K562 (cell line): ENCODE data around the gene USP35. TPM values are rescaled to one million over a fixed set of nuclear protein-coding genes. Genes with fewer than 3 reads are reported as not detected.

Experiments used
- BRD4 ChIP-seq: fragments of 200-600 bp; sonication (generic); IDR thresholded peaks from 2 replicates; pipeline ENCODE4 v1.6.1; 2017; ENCODE audit warnings: inconsistent platforms
- EP400 ChIP-seq: fragments of 450-650 bp; IDR thresholded peaks from 2 replicates; pipeline ENCODE4 v1.6.1; 2017; ENCODE audit warnings: antibody characterized with exemption, mild to moderate bottlenecking, moderate library complexity
- FIP1L1 ChIP-seq: fragments of 200-400 bp; formaldehyde crosslinking; IDR thresholded peaks from 2 replicates; pipeline ENCODE4 v1.6.1; 2018; ENCODE audit warnings: mild to moderate bottlenecking, low read depth, low read length; ENCODE audit not compliant: poor library complexity, severe bottlenecking
- HNRNPH1 ChIP-seq: fragments of 200-400 bp; formaldehyde crosslinking; optimal IDR thresholded peaks from 2 replicates; pipeline ENCODE3; 2017; ENCODE audit warnings: low read depth, mild to moderate bottlenecking, low read length, moderate library complexity
- KLF1 ChIP-seq: fragments of 450-650 bp; IDR thresholded peaks from 2 replicates; pipeline ENCODE4 v1.6.1; 2016; ENCODE audit warnings: missing genetic modification characterization, missing compliant biosample characterization
- ZNF239 ChIP-seq: fragments of 250-450 bp; sonication (Bioruptor Pico); IDR thresholded peaks from 2 replicates; pipeline ENCODE4 v1.4.0; 2020; ENCODE audit warnings: mild to moderate bottlenecking
- ZNF76 ChIP-seq: fragments of 250-450 bp; sonication (Bioruptor Pico); IDR thresholded peaks from 2 replicates; pipeline ENCODE4 v1.4.0; 2020; ENCODE audit warnings: mild to moderate bottlenecking, moderate library complexity, borderline replicate concordance
- polyA plus RNA-seq, 8 experiments: library from polyadenylated mRNA; depleted of rRNA in 4 of 8; stranded (reverse) in 5 of 8; unstranded in 3 of 8; fragments of >200 nt; fragmentation: Nextera tagmentation in 2 of 8; fragmentation: Illumina TruSeq in 1 of 8; extraction: Ambion mirVana in 2 of 8; extraction: Trizol in 1 of 8; gene quantifications; 2 replicates each; pipeline versions ENCODE4 v1.2.1 to v1.2.3, GENCODE V29; 2011 to 2014; ENCODE audit warnings: inconsistent platforms in 1 of 8, missing spikeins in 1 of 8
- total RNA-seq, 7 experiments: library from RNA; depleted of rRNA in 6 of 7; stranded (reverse); fragments of >200 nt in 6 of 7; fragmentation: Illumina TruSeq in 2 of 7; extraction: Trizol in 2 of 7; gene quantifications; 2 replicates each; pipeline versions ENCODE4 v1.2.1 to v1.2.3, GENCODE V29; 2011 to 2021; ENCODE audit warnings: low replicate concordance in 1 of 7
- TF ChIP-seq, protein P1 (sequence below): fragments of 250-450 bp; sonication (Bioruptor Pico); IDR thresholded peaks from 2 replicates; pipeline ENCODE4 v1.4.0; 2020
- TF ChIP-seq, protein P2 (sequence below): sonication (generic); formaldehyde crosslinking; IDR thresholded peaks from 2 replicates; pipeline ENCODE4 v1.8.1; 2023; ENCODE audit warnings: mild to moderate bottlenecking, missing genetic modification reagents, moderate library complexity
- TF ChIP-seq, protein P3 (sequence below), 3 experiments: fragments of 200-800 bp in 1 of 3; sonication (Bioruptor generic) in 1 of 3; sonication (generic) in 1 of 3; formaldehyde crosslinking in 1 of 3; IDR thresholded peaks; 2 replicates each; pipeline versions ENCODE4 v1.6.1 to v1.8.0; 2016 to 2022; ENCODE audit warnings: mild to moderate bottlenecking in 2 of 3, missing compliant biosample characterization in 2 of 3, missing genetic modification characterization in 2 of 3, missing genetic modification reagents in 1 of 3
- TF ChIP-seq, protein P4 (sequence below): fragments of 250-450 bp; sonication (Bioruptor Pico); IDR thresholded peaks from 2 replicates; pipeline ENCODE4 v1.4.0; 2020; ENCODE audit warnings: mild to moderate bottlenecking, moderate library complexity
- TF ChIP-seq, protein P5 (sequence below): fragments of 450-650 bp; IDR thresholded peaks from 2 replicates; pipeline ENCODE4 v1.7.1; 2018; ENCODE audit warnings: mild to moderate bottlenecking, low read depth; ENCODE audit not compliant: partially characterized antibody
- TF ChIP-seq, protein P6 (sequence below): fragments of 450-650 bp; IDR thresholded peaks from 2 replicates; pipeline ENCODE4 v1.7.0; 2016; ENCODE audit warnings: borderline replicate concordance

The USP35 gene
- total and polyA plus RNA-seq, 9 of the 15 experiments (the other 6 are each of a cell fraction or from before 2014, with no cell fraction given): 0.01 to 4.8 (median 3.6) TPM

DNA sequence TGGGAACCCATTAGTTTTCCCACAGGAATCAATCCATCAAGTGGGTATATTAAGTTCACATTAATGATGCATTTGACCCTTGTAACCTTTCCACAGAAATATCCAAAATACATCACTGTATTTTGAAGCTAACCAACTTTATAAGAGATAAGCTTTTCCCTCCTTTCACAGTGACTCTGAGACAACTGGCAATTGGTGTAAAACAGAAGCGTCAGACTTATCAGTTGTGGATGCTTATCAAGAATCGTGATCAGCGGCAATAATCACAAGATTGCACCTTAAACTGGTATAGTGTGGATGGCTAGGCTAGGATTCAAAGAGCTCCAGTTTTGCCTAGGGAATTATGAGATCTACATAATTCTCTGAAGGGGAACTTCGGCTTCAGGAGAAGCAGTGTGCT lies 73.1 kb downstream of the USP35 start (continued):
- TF ChIP-seq, protein P1, sequence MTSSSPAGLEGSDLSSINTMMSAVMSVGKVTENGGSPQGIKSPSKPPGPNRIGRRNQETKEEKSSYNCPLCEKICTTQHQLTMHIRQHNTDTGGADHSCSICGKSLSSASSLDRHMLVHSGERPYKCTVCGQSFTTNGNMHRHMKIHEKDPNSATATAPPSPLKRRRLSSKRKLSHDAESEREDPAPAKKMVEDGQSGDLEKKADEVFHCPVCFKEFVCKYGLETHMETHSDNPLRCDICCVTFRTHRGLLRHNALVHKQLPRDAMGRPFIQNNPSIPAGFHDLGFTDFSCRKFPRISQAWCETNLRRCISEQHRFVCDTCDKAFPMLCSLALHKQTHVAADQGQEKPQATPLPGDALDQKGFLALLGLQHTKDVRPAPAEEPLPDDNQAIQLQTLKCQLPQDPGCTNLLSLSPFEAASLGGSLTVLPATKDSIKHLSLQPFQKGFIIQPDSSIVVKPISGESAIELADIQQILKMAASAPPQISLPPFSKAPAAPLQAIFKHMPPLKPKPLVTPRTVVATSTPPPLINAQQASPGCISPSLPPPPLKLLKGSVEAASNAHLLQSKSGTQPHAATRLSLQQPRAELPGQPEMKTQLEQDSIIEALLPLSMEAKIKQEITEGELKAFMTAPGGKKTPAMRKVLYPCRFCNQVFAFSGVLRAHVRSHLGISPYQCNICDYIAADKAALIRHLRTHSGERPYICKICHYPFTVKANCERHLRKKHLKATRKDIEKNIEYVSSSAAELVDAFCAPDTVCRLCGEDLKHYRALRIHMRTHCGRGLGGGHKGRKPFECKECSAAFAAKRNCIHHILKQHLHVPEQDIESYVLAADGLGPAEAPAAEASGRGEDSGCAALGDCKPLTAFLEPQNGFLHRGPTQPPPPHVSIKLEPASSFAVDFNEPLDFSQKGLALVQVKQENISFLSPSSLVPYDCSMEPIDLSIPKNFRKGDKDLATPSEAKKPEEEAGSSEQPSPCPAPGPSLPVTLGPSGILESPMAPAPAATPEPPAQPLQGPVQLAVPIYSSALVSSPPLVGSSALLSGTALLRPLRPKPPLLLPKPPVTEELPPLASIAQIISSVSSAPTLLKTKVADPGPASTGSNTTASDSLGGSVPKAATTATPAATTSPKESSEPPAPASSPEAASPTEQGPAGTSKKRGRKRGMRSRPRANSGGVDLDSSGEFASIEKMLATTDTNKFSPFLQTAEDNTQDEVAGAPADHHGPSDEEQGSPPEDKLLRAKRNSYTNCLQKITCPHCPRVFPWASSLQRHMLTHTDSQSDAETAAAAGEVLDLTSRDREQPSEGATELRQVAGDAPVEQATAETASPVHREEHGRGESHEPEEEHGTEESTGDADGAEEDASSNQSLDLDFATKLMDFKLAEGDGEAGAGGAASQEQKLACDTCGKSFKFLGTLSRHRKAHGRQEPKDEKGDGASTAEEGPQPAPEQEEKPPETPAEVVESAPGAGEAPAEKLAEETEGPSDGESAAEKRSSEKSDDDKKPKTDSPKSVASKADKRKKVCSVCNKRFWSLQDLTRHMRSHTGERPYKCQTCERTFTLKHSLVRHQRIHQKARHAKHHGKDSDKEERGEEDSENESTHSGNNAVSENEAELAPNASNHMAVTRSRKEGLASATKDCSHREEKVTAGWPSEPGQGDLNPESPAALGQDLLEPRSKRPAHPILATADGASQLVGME (CRISPR knock-in tag): no peak
- TF ChIP-seq, protein P2, sequence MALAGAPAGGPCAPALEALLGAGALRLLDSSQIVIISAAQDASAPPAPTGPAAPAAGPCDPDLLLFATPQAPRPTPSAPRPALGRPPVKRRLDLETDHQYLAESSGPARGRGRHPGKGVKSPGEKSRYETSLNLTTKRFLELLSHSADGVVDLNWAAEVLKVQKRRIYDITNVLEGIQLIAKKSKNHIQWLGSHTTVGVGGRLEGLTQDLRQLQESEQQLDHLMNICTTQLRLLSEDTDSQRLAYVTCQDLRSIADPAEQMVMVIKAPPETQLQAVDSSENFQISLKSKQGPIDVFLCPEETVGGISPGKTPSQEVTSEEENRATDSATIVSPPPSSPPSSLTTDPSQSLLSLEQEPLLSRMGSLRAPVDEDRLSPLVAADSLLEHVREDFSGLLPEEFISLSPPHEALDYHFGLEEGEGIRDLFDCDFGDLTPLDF: no peak
- TF ChIP-seq HNRNPH1 (no peak), ZNF76 (no peak), KLF1 (tag) (no peak), ZNF239 (no peak), FIP1L1 (no peak), BRD4 (no peak), EP400 (no peak)
- TF ChIP-seq, protein P3, sequence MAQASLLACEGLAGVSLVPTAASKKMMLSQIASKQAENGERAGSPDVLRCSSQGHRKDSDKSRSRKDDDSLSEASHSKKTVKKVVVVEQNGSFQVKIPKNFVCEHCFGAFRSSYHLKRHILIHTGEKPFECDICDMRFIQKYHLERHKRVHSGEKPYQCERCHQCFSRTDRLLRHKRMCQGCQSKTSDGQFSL (CRISPR knock-in tag; IDR thresholded peaks at IDR 0.05): no peak
- TF ChIP-seq, protein P3 (tag; IDR thresholded peaks at IDR 0.05): no peak
- TF ChIP-seq, protein P4, sequence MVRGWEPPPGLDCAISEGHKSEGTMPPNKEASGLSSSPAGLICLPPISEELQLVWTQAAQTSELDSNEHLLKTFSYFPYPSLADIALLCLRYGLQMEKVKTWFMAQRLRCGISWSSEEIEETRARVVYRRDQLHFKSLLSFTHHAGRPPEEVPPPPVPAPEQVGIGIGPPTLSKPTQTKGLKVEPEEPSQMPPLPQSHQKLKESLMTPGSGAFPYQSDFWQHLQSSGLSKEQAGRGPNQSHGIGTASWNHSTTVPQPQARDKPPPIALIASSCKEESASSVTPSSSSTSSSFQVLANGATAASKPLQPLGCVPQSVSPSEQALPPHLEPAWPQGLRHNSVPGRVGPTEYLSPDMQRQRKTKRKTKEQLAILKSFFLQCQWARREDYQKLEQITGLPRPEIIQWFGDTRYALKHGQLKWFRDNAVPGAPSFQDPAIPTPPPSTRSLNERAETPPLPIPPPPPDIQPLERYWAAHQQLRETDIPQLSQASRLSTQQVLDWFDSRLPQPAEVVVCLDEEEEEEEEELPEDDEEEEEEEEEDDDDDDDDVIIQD (CRISPR knock-in tag): no peak
- TF ChIP-seq, protein P5, sequence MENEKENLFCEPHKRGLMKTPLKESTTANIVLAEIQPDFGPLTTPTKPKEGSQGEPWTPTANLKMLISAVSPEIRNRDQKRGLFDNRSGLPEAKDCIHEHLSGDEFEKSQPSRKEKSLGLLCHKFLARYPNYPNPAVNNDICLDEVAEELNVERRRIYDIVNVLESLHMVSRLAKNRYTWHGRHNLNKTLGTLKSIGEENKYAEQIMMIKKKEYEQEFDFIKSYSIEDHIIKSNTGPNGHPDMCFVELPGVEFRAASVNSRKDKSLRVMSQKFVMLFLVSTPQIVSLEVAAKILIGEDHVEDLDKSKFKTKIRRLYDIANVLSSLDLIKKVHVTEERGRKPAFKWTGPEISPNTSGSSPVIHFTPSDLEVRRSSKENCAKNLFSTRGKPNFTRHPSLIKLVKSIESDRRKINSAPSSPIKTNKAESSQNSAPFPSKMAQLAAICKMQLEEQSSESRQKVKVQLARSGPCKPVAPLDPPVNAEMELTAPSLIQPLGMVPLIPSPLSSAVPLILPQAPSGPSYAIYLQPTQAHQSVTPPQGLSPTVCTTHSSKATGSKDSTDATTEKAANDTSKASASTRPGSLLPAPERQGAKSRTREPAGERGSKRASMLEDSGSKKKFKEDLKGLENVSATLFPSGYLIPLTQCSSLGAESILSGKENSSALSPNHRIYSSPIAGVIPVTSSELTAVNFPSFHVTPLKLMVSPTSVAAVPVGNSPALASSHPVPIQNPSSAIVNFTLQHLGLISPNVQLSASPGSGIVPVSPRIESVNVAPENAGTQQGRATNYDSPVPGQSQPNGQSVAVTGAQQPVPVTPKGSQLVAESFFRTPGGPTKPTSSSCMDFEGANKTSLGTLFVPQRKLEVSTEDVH: no peak
- TF ChIP-seq, protein P6, sequence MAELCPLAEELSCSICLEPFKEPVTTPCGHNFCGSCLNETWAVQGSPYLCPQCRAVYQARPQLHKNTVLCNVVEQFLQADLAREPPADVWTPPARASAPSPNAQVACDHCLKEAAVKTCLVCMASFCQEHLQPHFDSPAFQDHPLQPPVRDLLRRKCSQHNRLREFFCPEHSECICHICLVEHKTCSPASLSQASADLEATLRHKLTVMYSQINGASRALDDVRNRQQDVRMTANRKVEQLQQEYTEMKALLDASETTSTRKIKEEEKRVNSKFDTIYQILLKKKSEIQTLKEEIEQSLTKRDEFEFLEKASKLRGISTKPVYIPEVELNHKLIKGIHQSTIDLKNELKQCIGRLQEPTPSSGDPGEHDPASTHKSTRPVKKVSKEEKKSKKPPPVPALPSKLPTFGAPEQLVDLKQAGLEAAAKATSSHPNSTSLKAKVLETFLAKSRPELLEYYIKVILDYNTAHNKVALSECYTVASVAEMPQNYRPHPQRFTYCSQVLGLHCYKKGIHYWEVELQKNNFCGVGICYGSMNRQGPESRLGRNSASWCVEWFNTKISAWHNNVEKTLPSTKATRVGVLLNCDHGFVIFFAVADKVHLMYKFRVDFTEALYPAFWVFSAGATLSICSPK: no peak
